ENCODE results near the gene LYRM4.

- TF ChIP-seq CTCF (IDR thresholded peaks at IDR 0.05) (no peak), POLR2A (IDR thresholded peaks at IDR 0.05) (no peak), POLR2AphosphoS5 (IDR thresholded peaks at IDR 0.05; ENCODE audit: insufficient read depth in 1 of 2, low read depth in 1 of 2) (no peak)
Measured at GRCh38 chr6:5167501-5167900, 93.2 kb downstream of the LYRM4 start.
